ENCODE results near the gene FGF1. TPM values are rescaled to one million over a fixed set of nuclear protein-coding genes. Genes with fewer than 3 reads are reported as not detected.

FGF1 gene
- total RNA-seq, 1 donor from 2014 or later, result not detected

GRCh38 chr5:142663246-142663645, 22.6 kb downstream of the FGF1 start:
- no peak overlapping the region for H3K27ac Mint-ChIP-seq
- no peak overlapping the region for H3K4me3 Mint-ChIP-seq (ENCODE audit: low read depth)
- TF ChIP-seq CTCF (IDR thresholded peaks at IDR 0.05; ENCODE audit: unreplicated experiment), result no peak
- H3K36me3 Mint-ChIP-seq (ENCODE audit: insufficient read depth), result no peaks in the 10 kb centered on the region
- H3K27me3 Mint-ChIP-seq, result peaks cover 7% of the 10 kb centered on the region
- no peaks in the 10 kb centered on the region for H3K9me3 Mint-ChIP-seq (ENCODE audit: low read depth)
- peaks cover 4% of the 10 kb centered on the region for H3K4me1 Mint-ChIP-seq (ENCODE audit: low read depth)
- DNase-seq (ENCODE audit: low spot score, unreplicated experiment), result no peak

- peaks cover 7% of the 10 kb centered on the region for H3K27me3 Mint-ChIP-seq
- no peaks in the 10 kb centered on the region for H3K9me3 Mint-ChIP-seq (ENCODE audit: low read depth)
- H3K4me3 Mint-ChIP-seq (ENCODE audit: low read depth), result no peak overlapping the region
- no peak overlapping the region for H3K27ac Mint-ChIP-seq
- peaks cover 4% of the 10 kb centered on the region for H3K4me1 Mint-ChIP-seq (ENCODE audit: low read depth)
- no peak for DNase-seq (ENCODE audit: low spot score, unreplicated experiment)
- no peak for TF ChIP-seq CTCF (IDR thresholded peaks at IDR 0.05; ENCODE audit: unreplicated experiment)
- H3K36me3 Mint-ChIP-seq (ENCODE audit: insufficient read depth), result no peaks in the 10 kb centered on the region
These were observed 23.9 kb downstream of the FGF1 start for GRCh38 chr5:142661957-142662356.

GRCh38 chr5:142661143-142661542, 24.7 kb downstream of the FGF1 start:
- Mint-ChIP-seq H3K9me3 (ENCODE audit: low read depth) (no peaks in the 10 kb centered on the region), H3K4me1 (ENCODE audit: low read depth) (peaks cover 4% of the 10 kb centered on the region), H3K36me3 (ENCODE audit: insufficient read depth) (no peaks in the 10 kb centered on the region), H3K4me3 (ENCODE audit: low read depth) (no peak overlapping the region), H3K27me3 (peaks cover 7% of the 10 kb centered on the region), H3K27ac (no peak overlapping the region)
- no peak for TF ChIP-seq CTCF (IDR thresholded peaks at IDR 0.05; ENCODE audit: unreplicated experiment)
- no peak for DNase-seq (ENCODE audit: low spot score, unreplicated experiment)

GRCh38 chr5:142660731-142661130, 25.2 kb downstream of the FGF1 start:
- H3K27ac Mint-ChIP-seq, result no peak overlapping the region
- peaks cover 4% of the 10 kb centered on the region for H3K4me1 Mint-ChIP-seq (ENCODE audit: low read depth)
- no peak for DNase-seq (ENCODE audit: low spot score, unreplicated experiment)
- no peaks in the 10 kb centered on the region for H3K9me3 Mint-ChIP-seq (ENCODE audit: low read depth)
- H3K27me3 Mint-ChIP-seq, result peaks cover 7% of the 10 kb centered on the region
- no peaks in the 10 kb centered on the region for H3K36me3 Mint-ChIP-seq (ENCODE audit: insufficient read depth)
- H3K4me3 Mint-ChIP-seq (ENCODE audit: low read depth), result no peak overlapping the region
- TF ChIP-seq CTCF (IDR thresholded peaks at IDR 0.05; ENCODE audit: unreplicated experiment), result no peak

- DNase-seq (ENCODE audit: low spot score, unreplicated experiment), result no peak
- no peak overlapping the region for H3K27ac Mint-ChIP-seq
- no peak overlapping the region for H3K4me3 Mint-ChIP-seq (ENCODE audit: low read depth)
- peaks cover 11% of the 10 kb centered on the region for H3K27me3 Mint-ChIP-seq
- peaks cover under 1% of the 10 kb centered on the region for H3K4me1 Mint-ChIP-seq (ENCODE audit: low read depth)
- H3K36me3 Mint-ChIP-seq (ENCODE audit: insufficient read depth), result no peaks in the 10 kb centered on the region
- no peaks in the 10 kb centered on the region for H3K9me3 Mint-ChIP-seq (ENCODE audit: low read depth)
- no peak for TF ChIP-seq CTCF (IDR thresholded peaks at IDR 0.05; ENCODE audit: unreplicated experiment)
These were observed 25.7 kb downstream of the FGF1 start for GRCh38 chr5:142660196-142660595.

Measured in progenitor cell of endocrine pancreas (in vitro differentiated cells).